ENCODE measurements around the gene APOF.

The APOF gene

DNA sequence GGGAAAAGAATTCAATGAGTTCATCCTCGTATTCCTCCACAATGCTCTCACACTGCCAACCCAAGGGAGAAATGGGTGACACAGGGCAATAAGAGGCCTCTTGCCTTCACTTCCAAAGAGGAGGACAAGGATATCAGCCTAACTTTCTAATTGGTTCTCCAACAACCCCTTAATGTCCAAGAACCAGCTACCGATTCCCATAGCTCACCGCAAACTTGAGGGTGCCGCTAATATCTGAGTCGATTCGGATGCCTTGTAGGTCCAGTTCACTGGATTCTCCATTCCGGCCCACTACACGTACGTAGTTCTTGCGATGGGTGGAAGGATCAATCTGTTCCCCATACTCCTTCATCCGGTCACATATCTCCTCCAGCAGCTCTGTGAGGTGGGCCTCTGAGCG, 51.7 kb downstream of the APOF start:
- FAIRE-seq (no peak), DNase-seq (ENCODE audit: insufficient read length, low spot score) (no peak)
- TF ChIP-seq, protein P1, sequence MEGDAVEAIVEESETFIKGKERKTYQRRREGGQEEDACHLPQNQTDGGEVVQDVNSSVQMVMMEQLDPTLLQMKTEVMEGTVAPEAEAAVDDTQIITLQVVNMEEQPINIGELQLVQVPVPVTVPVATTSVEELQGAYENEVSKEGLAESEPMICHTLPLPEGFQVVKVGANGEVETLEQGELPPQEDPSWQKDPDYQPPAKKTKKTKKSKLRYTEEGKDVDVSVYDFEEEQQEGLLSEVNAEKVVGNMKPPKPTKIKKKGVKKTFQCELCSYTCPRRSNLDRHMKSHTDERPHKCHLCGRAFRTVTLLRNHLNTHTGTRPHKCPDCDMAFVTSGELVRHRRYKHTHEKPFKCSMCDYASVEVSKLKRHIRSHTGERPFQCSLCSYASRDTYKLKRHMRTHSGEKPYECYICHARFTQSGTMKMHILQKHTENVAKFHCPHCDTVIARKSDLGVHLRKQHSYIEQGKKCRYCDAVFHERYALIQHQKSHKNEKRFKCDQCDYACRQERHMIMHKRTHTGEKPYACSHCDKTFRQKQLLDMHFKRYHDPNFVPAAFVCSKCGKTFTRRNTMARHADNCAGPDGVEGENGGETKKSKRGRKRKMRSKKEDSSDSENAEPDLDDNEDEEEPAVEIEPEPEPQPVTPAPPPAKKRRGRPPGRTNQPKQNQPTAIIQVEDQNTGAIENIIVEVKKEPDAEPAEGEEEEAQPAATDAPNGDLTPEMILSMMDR (IDR thresholded peaks at IDR 0.05; ENCODE audit: insufficient read depth, missing control alignments), result no peak
